Panc1 (cell line): Measurements from ENCODE around the gene NKX6-2. TPM values are rescaled to one million over a fixed set of nuclear protein-coding genes. Genes with fewer than 3 reads are reported as not detected.

Experiments
- ATAC-seq: fragments of 200-7000 bp; cut with Tn5 transposase; 2 replicates; pipeline ENCODE4 v1.9.1; 2020; ENCODE audit warnings: mild to moderate bottlenecking, moderate library complexity
- BruUV-seq: library from RNA; stranded (reverse); fragments of 400-500 nt; replicated peaks from 2 replicates; lab custom pipeline; 2021; lab: Mats Ljungman, UMichigan
- CTCF ChIA-PET: fragments of 300-600 bp; sonication (Branson Sonifier 250); formaldehyde crosslinking; loops from one replicate; lab custom pipeline; 2022; ENCODE audit warnings: antibody characterized with exemption; lab: Charles Lee
- POLR2A ChIA-PET: fragments of 300-600 bp; sonication (Branson Sonifier 250); formaldehyde crosslinking; loops from one replicate; lab custom pipeline; 2022; ENCODE audit warnings: antibody characterized with exemption; lab: Charles Lee
- DNase-seq: peaks from one replicate; pipeline ENCODE4 v3.0.0-alpha.2; 2010; ENCODE audit warnings: low read depth, low spot score
- H3K27ac ChIP-seq: 2 replicates; pipeline ENCODE4 v1.5.1; 2011; ENCODE audit warnings: mild to moderate bottlenecking, low read length, inconsistent platforms
- H3K27me3 ChIP-seq: fragments of 200-500 bp; sonication (Bioruptor generic); 2 replicates; pipeline ENCODE4 v1.6.0; 2014; ENCODE audit warnings: low read length, inconsistent platforms; ENCODE audit not compliant: control insufficient read depth, insufficient read depth
- H3K36me3 ChIP-seq: fragments of 200-500 bp; sonication (Bioruptor generic); 2 replicates; pipeline ENCODE4 v1.5.1; 2014; ENCODE audit warnings: inconsistent platforms, mild to moderate bottlenecking, low read length, moderate library complexity; ENCODE audit not compliant: control insufficient read depth, insufficient read depth
- H3K4me1 ChIP-seq: 2 replicates; pipeline ENCODE4 v1.5.1; 2011; ENCODE audit warnings: inconsistent platforms, mild to moderate bottlenecking, low read length, moderate library complexity; ENCODE audit not compliant: control insufficient read depth, insufficient read depth
- H3K4me3 ChIP-seq, 2 experiments: 2 replicates each; pipeline ENCODE4 v1.5.1; 2011 to 2012; ENCODE audit warnings: low read depth in 2 of 2, low read length in 2 of 2, mild to moderate bottlenecking in 2 of 2, inconsistent platforms in 1 of 2, moderate library complexity in 1 of 2
- H3K9me3 ChIP-seq: fragments of 200-500 bp; sonication (Bioruptor generic); 2 replicates; pipeline ENCODE4 v1.5.1; 2014; ENCODE audit warnings: low read depth, mild to moderate bottlenecking, inconsistent platforms, low read length, moderate library complexity; ENCODE audit not compliant: control insufficient read depth, insufficient read depth
- CTCF ChIP-seq: fragments of 450-650 bp; IDR thresholded peaks from 2 replicates; pipeline ENCODE4 v1.5.1; 2017; ENCODE audit warnings: mild to moderate bottlenecking
- POLR2AphosphoS5 ChIP-seq: IDR thresholded peaks from 2 replicates; pipeline ENCODE4 v1.6.1; 2012; ENCODE audit warnings: mild to moderate bottlenecking, low read depth, low read length, moderate library complexity
- SIN3A ChIP-seq: IDR thresholded peaks from 2 replicates; pipeline ENCODE4 v1.6.1; 2012; ENCODE audit warnings: low read depth, mild to moderate bottlenecking, low read length, moderate library complexity, borderline replicate concordance; ENCODE audit not compliant: insufficient read depth
- TCF7L2 ChIP-seq: IDR thresholded peaks from 2 replicates; pipeline ENCODE4 v1.6.1; 2011; ENCODE audit warnings: mild to moderate bottlenecking, low read depth, low read length, inconsistent platforms
- in situ Hi-C: cut with HindIII; loops from 2 replicates; pipeline ENCODE4 v1.10.0; 2016; ENCODE audit warnings: low sequenced_read_pairs, low pct_unique_long_range_greater_than_20kb
- intact Hi-C: fragments of 100-400 bp; cut with micrococcal nuclease; formaldehyde crosslinking; loops from one replicate; pipeline ENCODE4 v1.10.0; 2022; ENCODE audit not compliant: unreplicated experiment
- total RNA-seq: library from RNA; stranded (reverse); gene quantifications from one replicate; pipeline ENCODE4 v1.2.1, GENCODE V29; 2021; ENCODE audit not compliant: unreplicated experiment
- TF ChIP-seq, protein P1 (sequence below), 2 experiments: IDR thresholded peaks; 2 replicates each; pipeline ENCODE4 v1.6.1; 2011 to 2012; ENCODE audit warnings: low read depth in 2 of 2, control low read depth in 1 of 2, low read length in 1 of 2, mild to moderate bottlenecking in 1 of 2, moderate library complexity in 1 of 2; ENCODE audit not compliant: insufficient read depth in 1 of 2

NKX6-2 gene
- total RNA-seq, 1 experiment from 2014 or later = 1.6 TPM

- H3K27me3 ChIP-seq = no peaks in the 10 kb centered on the region
Observed at GRCh38 chr10:132750936-132751335, 35.0 kb downstream of the NKX6-2 start.

GRCh38 chr10:132749371-132749795 lies 36.6 kb downstream of the NKX6-2 start:
- ChIA-PET CTCF (no interaction called here), POLR2A (no interaction called here)
- Histone ChIP-seq H3K9me3 (no peaks in the 10 kb centered on the region), H3K4me1 (no peaks in the 10 kb centered on the region), H3K27ac (no peak overlapping the region), H3K36me3 (no peaks in the 10 kb centered on the region), H3K4me3 (no peak overlapping the region), H3K27me3 (no peaks in the 10 kb centered on the region)
- DNase-seq = no peak
- in situ Hi-C loops (no loop called here), intact Hi-C loops (no loop called here)
- TF ChIP-seq TCF7L2 (no peak), POLR2AphosphoS5 (no peak), CTCF (no peak), SIN3A (no peak)
- TF ChIP-seq, protein P1, sequence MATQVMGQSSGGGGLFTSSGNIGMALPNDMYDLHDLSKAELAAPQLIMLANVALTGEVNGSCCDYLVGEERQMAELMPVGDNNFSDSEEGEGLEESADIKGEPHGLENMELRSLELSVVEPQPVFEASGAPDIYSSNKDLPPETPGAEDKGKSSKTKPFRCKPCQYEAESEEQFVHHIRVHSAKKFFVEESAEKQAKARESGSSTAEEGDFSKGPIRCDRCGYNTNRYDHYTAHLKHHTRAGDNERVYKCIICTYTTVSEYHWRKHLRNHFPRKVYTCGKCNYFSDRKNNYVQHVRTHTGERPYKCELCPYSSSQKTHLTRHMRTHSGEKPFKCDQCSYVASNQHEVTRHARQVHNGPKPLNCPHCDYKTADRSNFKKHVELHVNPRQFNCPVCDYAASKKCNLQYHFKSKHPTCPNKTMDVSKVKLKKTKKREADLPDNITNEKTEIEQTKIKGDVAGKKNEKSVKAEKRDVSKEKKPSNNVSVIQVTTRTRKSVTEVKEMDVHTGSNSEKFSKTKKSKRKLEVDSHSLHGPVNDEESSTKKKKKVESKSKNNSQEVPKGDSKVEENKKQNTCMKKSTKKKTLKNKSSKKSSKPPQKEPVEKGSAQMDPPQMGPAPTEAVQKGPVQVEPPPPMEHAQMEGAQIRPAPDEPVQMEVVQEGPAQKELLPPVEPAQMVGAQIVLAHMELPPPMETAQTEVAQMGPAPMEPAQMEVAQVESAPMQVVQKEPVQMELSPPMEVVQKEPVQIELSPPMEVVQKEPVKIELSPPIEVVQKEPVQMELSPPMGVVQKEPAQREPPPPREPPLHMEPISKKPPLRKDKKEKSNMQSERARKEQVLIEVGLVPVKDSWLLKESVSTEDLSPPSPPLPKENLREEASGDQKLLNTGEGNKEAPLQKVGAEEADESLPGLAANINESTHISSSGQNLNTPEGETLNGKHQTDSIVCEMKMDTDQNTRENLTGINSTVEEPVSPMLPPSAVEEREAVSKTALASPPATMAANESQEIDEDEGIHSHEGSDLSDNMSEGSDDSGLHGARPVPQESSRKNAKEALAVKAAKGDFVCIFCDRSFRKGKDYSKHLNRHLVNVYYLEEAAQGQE (IDR thresholded peaks at IDR 0.05; ENCODE audit: insufficient read depth in 1 of 2, low read depth in 2 of 2, low read length in 1 of 2) = no peak
- ATAC-seq = no peak
- BruUV-seq = no TSS peak

More at GRCh38 chr10:132750936-132751335, 35.0 kb downstream of the NKX6-2 start:
- TF ChIP-seq POLR2AphosphoS5 = no peak
- no peak for TF ChIP-seq CTCF
- TF ChIP-seq TCF7L2 = no peak
- TF ChIP-seq, protein P1 (IDR thresholded peaks at IDR 0.05; ENCODE audit: insufficient read depth in 1 of 2, low read depth in 2 of 2, low read length in 1 of 2) = no peak
- TF ChIP-seq SIN3A = no peak
- in situ Hi-C loops (no loop called here), intact Hi-C loops (no loop called here)
- CTCF ChIA-PET = no interaction called here
- H3K27ac ChIP-seq = no peak overlapping the region
- peaks cover 1% of the 10 kb centered on the region; the same call in 1 of the 2 replicates for H3K9me3 ChIP-seq
- DNase-seq = no peak
- no peaks in the 10 kb centered on the region for H3K4me1 ChIP-seq
- POLR2A ChIA-PET = no interaction called here
- ATAC-seq = no peak
- BruUV-seq = no TSS peak
- H3K36me3 ChIP-seq = no peaks in the 10 kb centered on the region
- H3K4me3 ChIP-seq = no peak overlapping the region
